Progenitor cell of endocrine pancreas (in vitro differentiated cells): ENCODE results near the gene PIM1. TPM values are rescaled to one million over a fixed set of nuclear protein-coding genes. Genes with fewer than 3 reads are reported as not detected.
"Not testable (repeated sequence)": the region's sequence is repeated elsewhere in the genome, so short reads cannot be mapped to it uniquely, and the experiment has no call there.

Experiments
- DNase-seq: peaks from one replicate; pipeline ENCODE4 v3.0.0; 2021; ENCODE audit warnings: low spot score; ENCODE audit not compliant: unreplicated experiment
- H3K27ac Mint-ChIP-seq: 2 replicates; pipeline ENCODE4 v1.8.0; 2021; ENCODE audit warnings: mild to moderate bottlenecking, moderate library complexity, mixed read lengths
- H3K27me3 Mint-ChIP-seq: 2 replicates; pipeline ENCODE4 v1.8.0; 2021; ENCODE audit warnings: mixed read lengths
- H3K36me3 Mint-ChIP-seq: 2 replicates; pipeline ENCODE4 v1.8.0; 2022; ENCODE audit warnings: mixed read lengths; ENCODE audit not compliant: insufficient read depth
- H3K4me1 Mint-ChIP-seq: 2 replicates; pipeline ENCODE4 v1.8.0; 2021; ENCODE audit warnings: low read depth, mixed read lengths
- H3K4me3 Mint-ChIP-seq: 2 replicates; pipeline ENCODE4 v1.8.0; 2021; ENCODE audit warnings: low read depth, mild to moderate bottlenecking, moderate library complexity, mixed read lengths
- H3K9me3 Mint-ChIP-seq: 2 replicates; pipeline ENCODE4 v1.8.0; 2021; ENCODE audit warnings: low read depth, mixed read lengths
- CTCF ChIP-seq: fragments of 200-600 bp; sonication (generic); IDR thresholded peaks from one replicate; pipeline ENCODE4 v1.5.0; 2021; ENCODE audit warnings: antibody characterized with exemption, mild to moderate bottlenecking; ENCODE audit not compliant: unreplicated experiment
- total RNA-seq: library from RNA; stranded (reverse); gene quantifications from 2 replicates; pipeline ENCODE4 v1.2.1, GENCODE V29; 2021

Gene PIM1
- total RNA-seq, 1 donor from 2014 or later: 19.7 TPM

DNA sequence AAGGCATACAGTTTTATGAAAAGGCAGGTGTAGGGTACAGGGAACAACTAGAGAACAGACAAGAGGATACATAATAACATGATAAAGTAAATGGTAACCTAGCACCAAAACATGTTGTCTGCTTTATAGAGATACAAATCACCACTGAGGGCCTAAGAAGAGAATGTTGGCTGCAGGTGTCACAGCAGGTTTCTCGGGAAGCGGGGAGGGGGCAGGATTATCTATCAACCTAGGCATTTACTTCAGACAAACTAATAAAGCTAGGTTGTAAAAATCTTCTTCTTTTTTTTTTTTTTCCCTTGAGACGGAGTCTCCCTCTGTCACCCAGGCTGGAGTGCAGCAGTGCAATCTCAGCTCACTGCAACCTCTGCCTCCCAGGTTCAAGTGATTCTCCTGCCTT, 22.7 kb downstream of the PIM1 start:
- TF ChIP-seq CTCF: no peak
- H3K4me3 Mint-ChIP-seq: no peak overlapping the region
- no peaks in the 10 kb centered on the region for H3K9me3 Mint-ChIP-seq
- no peaks in the 10 kb centered on the region for H3K36me3 Mint-ChIP-seq
- no peaks in the 10 kb centered on the region for H3K27me3 Mint-ChIP-seq
- DNase-seq: no peak
- peaks cover 1% of the 10 kb centered on the region for H3K4me1 Mint-ChIP-seq
- peak overlapping the region; percentile 73 for H3K27ac Mint-ChIP-seq

GRCh38 chr6:37194886-37195285, 24.9 kb downstream of the PIM1 start:
- H3K27me3 Mint-ChIP-seq, H3K9me3 Mint-ChIP-seq, H3K4me3 Mint-ChIP-seq, H3K27ac Mint-ChIP-seq, H3K4me1 Mint-ChIP-seq, DNase-seq, H3K36me3 Mint-ChIP-seq: not testable (repeated sequence)

- not testable (repeated sequence) for H3K9me3 Mint-ChIP-seq, H3K4me3 Mint-ChIP-seq, H3K4me1 Mint-ChIP-seq, H3K27me3 Mint-ChIP-seq, DNase-seq, H3K27ac Mint-ChIP-seq, H3K36me3 Mint-ChIP-seq
Observed at GRCh38 chr6:37196451-37196850, 26.5 kb downstream of the PIM1 start.

GRCh38 chr6:37200085-37200484, 30.1 kb downstream of the PIM1 start:
- Mint-ChIP-seq H3K27me3 (peaks cover 4% of the 10 kb centered on the region), H3K4me1 (no peaks in the 10 kb centered on the region), H3K36me3 (no peaks in the 10 kb centered on the region), H3K9me3 (no peaks in the 10 kb centered on the region), H3K4me3 (no peak overlapping the region), H3K27ac (no peak overlapping the region)
- no peak for DNase-seq
- no peak for TF ChIP-seq CTCF

GRCh38 chr6:37201726-37202125, 31.8 kb downstream of the PIM1 start:
- Mint-ChIP-seq H3K4me1 (no peaks in the 10 kb centered on the region), H3K27me3 (peaks cover 4% of the 10 kb centered on the region), H3K4me3 (no peak overlapping the region), H3K36me3 (no peaks in the 10 kb centered on the region), H3K27ac (no peak overlapping the region), H3K9me3 (no peaks in the 10 kb centered on the region)
- DNase-seq: no peak
- TF ChIP-seq CTCF: no peak

DNA sequence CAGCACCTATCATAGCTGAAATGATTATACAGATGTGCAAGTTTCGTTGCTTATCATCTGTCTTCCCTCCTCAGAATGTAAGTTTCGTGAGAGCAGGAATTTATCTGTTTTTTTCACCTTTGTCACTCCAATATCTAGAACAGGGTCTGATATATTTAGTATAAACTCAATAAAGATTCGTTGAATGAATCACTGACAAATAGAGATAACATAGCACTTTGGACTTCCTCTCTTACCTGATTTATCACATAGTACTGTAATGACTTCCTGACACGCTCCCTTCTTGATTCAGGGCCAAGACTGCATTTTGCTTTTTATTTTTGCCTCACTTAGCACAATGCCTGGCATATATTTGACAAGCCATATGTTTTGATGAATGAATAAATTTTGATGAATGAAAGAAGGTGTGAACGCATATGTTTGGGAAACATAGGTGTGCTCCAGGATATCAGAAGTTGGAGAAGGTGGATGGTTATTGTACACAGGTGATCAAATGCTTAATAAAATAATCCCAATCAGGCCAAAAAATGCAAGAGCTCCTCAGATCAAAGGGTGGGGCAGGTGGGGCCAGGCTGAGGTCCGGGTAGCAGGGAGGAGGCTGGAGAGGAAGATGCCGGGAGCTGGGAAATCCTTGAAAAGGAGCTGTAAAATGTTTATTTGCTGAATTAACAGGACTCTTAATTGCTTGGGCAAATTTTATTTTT, 33.0 kb downstream of the PIM1 start:
- Mint-ChIP-seq H3K4me1 (no peaks in the 10 kb centered on the region), H3K27ac (no peak overlapping the region), H3K4me3 (no peak overlapping the region), H3K27me3 (peaks cover 4% of the 10 kb centered on the region), H3K9me3 (no peaks in the 10 kb centered on the region), H3K36me3 (no peaks in the 10 kb centered on the region)
- no peak for DNase-seq
- no peak for TF ChIP-seq CTCF
